AG04450 (cell line): ENCODE measurements around the gene LHFPL3. TPM values are rescaled to one million over a fixed set of nuclear protein-coding genes. Genes with fewer than 3 reads are reported as not detected.
"Not testable (repeated sequence)": the region's sequence is repeated elsewhere in the genome, so short reads cannot be mapped to it uniquely, and the experiment has no call there.

Experiments used
- CTCF ChIA-PET: fragments of 300-600, 350-600 bp; formaldehyde crosslinking; extraction: SDS; loops from one replicate; lab custom pipeline; 2022; ENCODE audit warnings: antibody characterized with exemption, inconsistent platforms; lab: Charles Lee
- POLR2A ChIA-PET: fragments of 350-600 bp; formaldehyde crosslinking; extraction: SDS; loops from one replicate; lab custom pipeline; 2021; ENCODE audit warnings: antibody characterized with exemption, inconsistent platforms; lab: Yijun Ruan, JAX
- DNase-seq: peaks from one replicate; pipeline ENCODE4 v3.0.0-alpha.2; 2011; ENCODE audit warnings: low read depth, low spot score
- H3K27ac ChIP-seq: one replicate; pipeline ENCODE4 v1.5.1; 2012; ENCODE audit warnings: low read depth, low read length, control low read depth
- H3K27me3 ChIP-seq: one replicate; pipeline ENCODE4 v1.6.0; 2012; ENCODE audit warnings: low read length; ENCODE audit not compliant: control insufficient read depth, insufficient read depth
- H3K4me3 ChIP-seq: 2 replicates; pipeline ENCODE4 v1.5.1; 2011; ENCODE audit warnings: mild to moderate bottlenecking, low read depth, low read length, control low read depth
- H3K9me3 ChIP-seq: 2 replicates; pipeline ENCODE4 v1.5.1; 2012; ENCODE audit warnings: low read length; ENCODE audit not compliant: control insufficient read depth, insufficient read depth
- CTCF ChIP-seq: IDR thresholded peaks from 2 replicates; pipeline ENCODE4 v1.5.1; 2011; ENCODE audit warnings: low read depth, low read length, control low read depth, inconsistent platforms
- polyA minus RNA-seq: library from RNA; depleted of rRNA, polyadenylated mRNA; stranded (reverse); fragments of >200 nt; gene quantifications from 2 replicates; pipeline ENCODE4 v1.2.3, GENCODE V29; 2011; rRNA and poly(A)+ RNA removed
- polyA plus RNA-seq: library from polyadenylated mRNA; depleted of rRNA; stranded (reverse); fragments of >200 nt; gene quantifications from 2 replicates; pipeline ENCODE4 v1.2.3, GENCODE V29; 2011; rRNA removed

The LHFPL3 gene
- polyA plus RNA-seq (not detected in 2 replicates), polyA minus RNA-seq (not detected in 2 replicates)

GRCh38 chr7:104328296-104328969 is at the start of gene LHFPL3:
Gene LHFPL3 (plus strand): TSS chr7:104328603.
- TF ChIP-seq CTCF: no peak
- no peak within 1 kb of the TSS for H3K27ac ChIP-seq
- H3K27me3 ChIP-seq: peaks cover 30% of the 10 kb centered on the region
- peak within 1 kb of the TSS; percentile 34 for H3K4me3 ChIP-seq
- ChIA-PET CTCF (no interaction called here), POLR2A (no interaction called here)
- no peaks in the 10 kb centered on the region for H3K9me3 ChIP-seq
- no peak for DNase-seq

- H3K27ac ChIP-seq, CTCF ChIA-PET, H3K9me3 ChIP-seq, H3K27me3 ChIP-seq, DNase-seq, POLR2A ChIA-PET, H3K4me3 ChIP-seq: not testable (repeated sequence)
Observed at GRCh38 chr7:104281685-104282084, 46.7 kb upstream of the LHFPL3 start.

GRCh38 chr7:104286839-104287238 is 41.6 kb upstream of the LHFPL3 start:
- Histone ChIP-seq H3K27ac (no peak overlapping the region), H3K27me3 (no peaks in the 10 kb centered on the region), H3K4me3 (no peak overlapping the region), H3K9me3 (no peaks in the 10 kb centered on the region)
- CTCF ChIA-PET: no interaction called here
- POLR2A ChIA-PET: no interaction called here
- DNase-seq: no peak
- no peak for TF ChIP-seq CTCF

GRCh38 chr7:104288137-104288536 is 40.3 kb upstream of the LHFPL3 start:
- Histone ChIP-seq H3K4me3 (no peak overlapping the region), H3K27ac (no peak overlapping the region), H3K9me3 (no peaks in the 10 kb centered on the region), H3K27me3 (no peaks in the 10 kb centered on the region)
- no peak for TF ChIP-seq CTCF
- DNase-seq: no peak
- ChIA-PET POLR2A (no interaction called here), CTCF (no interaction called here)

- DNase-seq: no peak
- CTCF ChIA-PET: interaction anchor here (0.5 kb wide), 1 partner anchor 1873 kb away, joined by 3 read pairs; no protein-coding TSS in a partner anchor
Observed at GRCh38 chr7:104294291-104294690, 34.1 kb upstream of the LHFPL3 start.

More at GRCh38 chr7:104294291-104294690, 34.1 kb upstream of the LHFPL3 start:
- no peak overlapping the region for H3K4me3 ChIP-seq
- POLR2A ChIA-PET: no interaction called here
- H3K9me3 ChIP-seq: no peaks in the 10 kb centered on the region
- no peaks in the 10 kb centered on the region for H3K27me3 ChIP-seq
- TF ChIP-seq CTCF: no peak
- no peak overlapping the region for H3K27ac ChIP-seq
